BLaER1 (cell line): ENCODE data around the gene DLGAP5.

ENCODE experiments used
- H3K27ac ChIP-seq: shearing (Covaris generic); formaldehyde crosslinking; 2 replicates; pipeline ENCODE4 v1.8.1; 2022
- H3K27me3 ChIP-seq: shearing (Covaris generic); formaldehyde crosslinking; 2 replicates; pipeline ENCODE4 v1.8.1; 2022
- H3K36me3 ChIP-seq: shearing (Covaris generic); formaldehyde crosslinking; 2 replicates; pipeline ENCODE4 v1.8.1; 2022
- H3K4me1 ChIP-seq: shearing (Covaris generic); formaldehyde crosslinking; 2 replicates; pipeline ENCODE4 v1.8.1; 2022
- H3K4me2 ChIP-seq: shearing (Covaris generic); formaldehyde crosslinking; 2 replicates; pipeline ENCODE4 v1.8.1; 2022
- H3K4me3 ChIP-seq: shearing (Covaris generic); formaldehyde crosslinking; 2 replicates; pipeline ENCODE4 v1.8.1; 2022
- H3K9ac ChIP-seq: shearing (Covaris generic); formaldehyde crosslinking; 2 replicates; pipeline ENCODE4 v1.8.1; 2022
- H3K9me3 ChIP-seq: shearing (Covaris generic); formaldehyde crosslinking; 2 replicates; pipeline ENCODE4 v1.8.1; 2022
- H4K20me1 ChIP-seq: shearing (Covaris generic); formaldehyde crosslinking; 2 replicates; pipeline ENCODE4 v1.8.1; 2022
- Cebpa-rat ChIP-seq: shearing (Covaris generic); IDR thresholded peaks from 2 replicates; pipeline ENCODE4 v1.8.1; 2022

The DLGAP5 gene

DNA sequence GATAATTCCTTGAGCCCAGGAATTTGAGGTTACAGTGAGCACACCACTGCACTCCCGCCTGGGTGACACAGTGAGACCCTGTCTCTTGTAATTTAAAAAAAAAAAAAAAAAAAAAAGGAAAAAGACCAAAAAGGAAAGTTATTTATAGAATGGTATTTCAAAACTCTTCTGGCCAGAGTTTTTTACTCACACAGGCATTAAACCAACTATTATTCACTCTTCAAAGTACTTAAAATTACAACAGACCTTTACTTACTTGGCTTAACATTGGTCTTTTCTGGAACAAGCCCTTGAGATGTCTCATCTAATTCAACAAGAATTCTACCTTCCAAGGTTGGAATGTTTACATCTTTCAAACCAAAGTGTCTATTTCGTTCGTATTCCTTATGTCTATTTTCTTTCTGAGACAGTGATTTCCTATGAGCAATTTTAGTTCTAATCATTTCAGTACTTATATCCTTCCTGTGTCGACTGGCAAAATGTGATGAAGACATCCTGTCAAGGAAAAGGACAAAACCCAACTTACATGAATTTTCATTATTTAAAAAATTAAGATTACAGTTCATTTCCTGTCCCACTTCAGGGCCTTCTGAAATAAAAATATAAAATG, 2.6 kb downstream of the DLGAP5 start:
- Histone ChIP-seq H4K20me1 (no peaks in the 10 kb centered on the region), H3K4me1 (peaks cover 42% of the 10 kb centered on the region), H3K36me3 (peaks cover 49% of the 10 kb centered on the region), H3K4me2 (peak overlapping the region; percentile 93), H3K9me3 (no peaks in the 10 kb centered on the region), H3K27me3 (no peaks in the 10 kb centered on the region), H3K9ac (no peak overlapping the region), H3K27ac (no peak overlapping the region), H3K4me3 (peak overlapping the region; percentile 81; the same call in 1 of the 2 replicates)
- TF ChIP-seq Cebpa-rat: no peak

DNA sequence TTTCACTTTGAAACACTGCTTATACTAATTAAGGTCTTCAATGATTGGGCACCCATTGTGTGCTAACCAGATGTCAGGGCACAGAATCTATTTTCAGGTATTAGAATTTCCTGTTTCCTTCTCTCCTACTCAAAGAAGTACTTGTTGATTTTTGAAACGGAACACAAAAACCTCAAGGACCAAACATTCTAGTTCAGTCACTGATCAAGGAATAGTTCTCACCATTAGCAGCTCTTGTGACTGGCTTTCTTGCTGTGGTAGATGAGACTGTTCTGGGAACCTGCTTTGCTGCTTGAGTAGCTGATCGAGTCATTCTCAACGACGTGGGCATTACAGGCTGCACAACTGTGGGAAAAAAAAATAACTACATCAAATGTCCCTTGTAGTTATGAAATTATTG, 11.0 kb downstream of the DLGAP5 start:
- H3K36me3 ChIP-seq: peaks cover 92% of the 10 kb centered on the region
- peak overlapping the region; percentile 51; the same call in 1 of the 2 replicates for H3K9ac ChIP-seq
- H3K9me3 ChIP-seq: no peaks in the 10 kb centered on the region
- peak overlapping the region; percentile 61 for H3K27ac ChIP-seq
- peaks cover 52% of the 10 kb centered on the region for H3K4me1 ChIP-seq
- H3K27me3 ChIP-seq: no peaks in the 10 kb centered on the region
- H4K20me1 ChIP-seq: no peaks in the 10 kb centered on the region
- TF ChIP-seq Cebpa-rat: no peak
- H3K4me3 ChIP-seq: peak overlapping the region; percentile 14; the same call in 1 of the 2 replicates
- peak overlapping the region; percentile 75 for H3K4me2 ChIP-seq

DNA sequence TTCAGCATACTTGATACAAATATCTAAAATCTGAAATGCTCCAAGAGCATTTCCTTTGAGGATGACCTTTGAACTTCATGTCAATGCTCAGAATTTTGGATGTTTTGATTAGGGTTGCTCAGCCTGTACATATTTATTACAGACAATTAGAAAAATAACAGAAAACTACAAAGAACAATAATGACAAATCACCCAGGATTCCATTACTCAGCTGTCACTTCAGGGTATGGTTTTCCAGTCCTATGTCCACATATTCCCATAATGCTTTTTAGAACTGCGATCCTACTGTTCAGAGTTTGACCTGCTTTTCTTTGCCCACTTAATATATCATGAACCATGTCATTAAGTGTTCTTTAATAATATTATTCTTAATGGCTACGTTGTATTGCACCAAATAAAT, 11.4 kb downstream of the DLGAP5 start:
- no peak for TF ChIP-seq Cebpa-rat
- Histone ChIP-seq H3K27ac (peak overlapping the region; percentile 61; the same call in 1 of the 2 replicates), H3K9ac (no peak overlapping the region; the same call in 1 of the 2 replicates), H3K9me3 (no peaks in the 10 kb centered on the region), H3K4me2 (peak overlapping the region; percentile 75), H3K4me1 (peaks cover 52% of the 10 kb centered on the region), H3K36me3 (peaks cover 92% of the 10 kb centered on the region), H3K4me3 (no peak overlapping the region), H4K20me1 (no peaks in the 10 kb centered on the region), H3K27me3 (no peaks in the 10 kb centered on the region)

DNA sequence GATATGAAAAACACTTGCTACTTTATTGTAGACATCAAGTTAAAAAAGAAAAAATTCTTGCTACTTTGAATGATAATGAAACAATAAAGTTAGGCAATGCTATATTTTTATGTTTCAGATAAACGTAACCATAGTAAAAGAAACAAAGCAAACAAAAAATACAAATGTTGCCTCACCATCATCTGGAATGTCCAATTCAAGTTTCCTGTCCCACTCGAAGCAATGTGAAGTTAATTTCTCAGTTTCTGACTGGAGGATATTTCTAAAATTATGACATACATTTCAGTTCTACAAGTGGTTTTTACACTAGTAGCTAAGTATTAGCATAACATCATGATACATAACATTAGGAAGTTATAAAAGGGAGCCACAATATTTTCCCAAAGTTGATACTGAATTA, 20.9 kb downstream of the DLGAP5 start:
- H3K4me2 ChIP-seq: no peak overlapping the region
- no peak for TF ChIP-seq Cebpa-rat
- H3K4me3 ChIP-seq: no peak overlapping the region
- H3K36me3 ChIP-seq: peaks cover 93% of the 10 kb centered on the region
- H3K27ac ChIP-seq: no peak overlapping the region
- no peaks in the 10 kb centered on the region for H3K4me1 ChIP-seq
- no peaks in the 10 kb centered on the region for H4K20me1 ChIP-seq
- no peaks in the 10 kb centered on the region for H3K27me3 ChIP-seq
- no peak overlapping the region for H3K9ac ChIP-seq
- H3K9me3 ChIP-seq: no peaks in the 10 kb centered on the region

DNA sequence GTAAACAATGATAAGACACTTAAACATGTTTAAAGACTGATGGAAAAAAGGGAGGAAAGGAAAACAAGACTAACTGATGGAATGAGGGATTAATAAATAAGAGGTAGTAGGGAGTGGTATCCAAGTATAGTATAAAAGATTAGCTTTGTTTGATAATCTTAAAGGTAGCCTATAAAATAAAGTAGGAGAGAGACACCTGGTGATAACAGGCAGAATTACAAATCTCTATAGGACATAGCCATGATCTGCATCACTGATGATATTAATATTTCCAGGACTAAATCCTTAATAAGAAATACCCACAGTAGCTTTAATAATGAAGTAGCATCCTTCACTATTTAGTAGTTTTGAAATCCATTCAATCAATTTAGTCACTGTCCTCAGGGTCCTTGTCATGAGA, 30.4 kb downstream of the DLGAP5 start:
- Histone ChIP-seq H3K36me3 (peaks cover 85% of the 10 kb centered on the region), H4K20me1 (no peaks in the 10 kb centered on the region), H3K9me3 (no peaks in the 10 kb centered on the region), H3K4me1 (no peaks in the 10 kb centered on the region), H3K4me3 (no peak overlapping the region), H3K9ac (no peak overlapping the region), H3K27ac (no peak overlapping the region), H3K4me2 (no peak overlapping the region), H3K27me3 (no peaks in the 10 kb centered on the region)
- TF ChIP-seq Cebpa-rat: no peak

GRCh38 chr14:55158412-55158811, 33.0 kb downstream of the DLGAP5 start:
- Histone ChIP-seq H3K27me3 (no peaks in the 10 kb centered on the region), H3K27ac (no peak overlapping the region), H3K36me3 (peaks cover 87% of the 10 kb centered on the region), H4K20me1 (no peaks in the 10 kb centered on the region), H3K9me3 (no peaks in the 10 kb centered on the region), H3K4me1 (no peaks in the 10 kb centered on the region), H3K4me2 (no peak overlapping the region), H3K4me3 (no peak overlapping the region), H3K9ac (no peak overlapping the region)
- TF ChIP-seq Cebpa-rat: no peak

DNA sequence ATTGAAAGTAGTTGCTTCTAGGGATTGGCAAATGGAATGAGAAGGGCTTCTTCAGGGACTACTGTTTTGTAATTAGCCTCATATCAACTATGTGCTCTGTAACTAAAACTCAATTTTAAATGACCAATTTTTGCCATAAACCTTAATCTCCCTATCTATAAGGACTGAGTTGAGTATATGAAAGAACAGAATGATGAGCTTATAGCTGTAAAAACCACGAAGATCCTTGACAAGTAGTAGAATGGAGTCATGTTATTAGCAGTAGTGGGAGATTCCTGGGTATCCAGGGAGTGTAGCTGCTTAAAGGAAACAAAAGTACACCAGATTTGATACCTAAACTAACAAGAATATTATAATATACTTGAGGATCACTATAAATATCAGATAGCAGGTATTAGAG, 34.3 kb downstream of the DLGAP5 start:
- no peak overlapping the region for H3K9ac ChIP-seq
- no peaks in the 10 kb centered on the region for H3K9me3 ChIP-seq
- no peak overlapping the region for H3K4me3 ChIP-seq
- H3K4me2 ChIP-seq: no peak overlapping the region
- peaks cover 92% of the 10 kb centered on the region for H3K36me3 ChIP-seq
- TF ChIP-seq Cebpa-rat: no peak
- no peak overlapping the region for H3K27ac ChIP-seq
- H3K4me1 ChIP-seq: no peaks in the 10 kb centered on the region
- H3K27me3 ChIP-seq: no peaks in the 10 kb centered on the region
- no peaks in the 10 kb centered on the region for H4K20me1 ChIP-seq

DNA sequence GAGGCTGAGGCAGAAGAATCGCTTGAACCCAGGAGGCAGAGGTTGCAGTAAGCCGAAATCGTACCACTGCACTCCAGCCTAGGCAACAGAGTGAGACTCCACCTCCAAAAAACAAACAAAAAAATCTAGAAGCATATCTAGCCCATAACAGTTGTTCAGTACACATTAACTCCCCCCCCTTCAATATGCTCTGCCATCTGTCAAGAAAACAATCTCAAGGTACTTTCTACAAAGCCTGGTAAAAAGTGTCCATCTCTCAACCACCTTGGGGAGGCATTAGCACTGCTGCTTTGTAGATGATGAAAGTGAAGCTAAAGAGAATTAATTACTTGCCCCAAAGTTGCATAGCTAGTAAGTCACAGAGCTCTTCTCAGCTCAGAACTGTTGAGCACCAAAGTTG, 37.4 kb downstream of the DLGAP5 start:
- no peak for TF ChIP-seq Cebpa-rat
- Histone ChIP-seq H3K9ac (no peak overlapping the region), H3K27me3 (no peaks in the 10 kb centered on the region), H3K4me1 (no peaks in the 10 kb centered on the region), H3K9me3 (no peaks in the 10 kb centered on the region), H3K36me3 (peaks cover 95% of the 10 kb centered on the region), H3K27ac (no peak overlapping the region), H3K4me3 (no peak overlapping the region), H4K20me1 (no peaks in the 10 kb centered on the region), H3K4me2 (no peak overlapping the region)

- Histone ChIP-seq H3K4me3 (no peak overlapping the region), H3K9me3 (no peaks in the 10 kb centered on the region), H3K27me3 (no peaks in the 10 kb centered on the region), H3K9ac (no peak overlapping the region), H4K20me1 (no peaks in the 10 kb centered on the region), H3K4me2 (no peak overlapping the region), H3K4me1 (no peaks in the 10 kb centered on the region), H3K36me3 (peaks cover 97% of the 10 kb centered on the region), H3K27ac (no peak overlapping the region)
- TF ChIP-seq Cebpa-rat: no peak
These were observed 39.2 kb downstream of the DLGAP5 start for GRCh38 chr14:55152052-55152753.

GRCh38 chr14:55151601-55152000, 39.8 kb downstream of the DLGAP5 start:
- H3K36me3 ChIP-seq: peaks cover 97% of the 10 kb centered on the region
- H3K27ac ChIP-seq: no peak overlapping the region
- no peaks in the 10 kb centered on the region for H4K20me1 ChIP-seq
- no peaks in the 10 kb centered on the region for H3K27me3 ChIP-seq
- H3K4me3 ChIP-seq: no peak overlapping the region
- H3K9me3 ChIP-seq: no peaks in the 10 kb centered on the region
- no peak for TF ChIP-seq Cebpa-rat
- H3K9ac ChIP-seq: no peak overlapping the region
- H3K4me2 ChIP-seq: no peak overlapping the region
- H3K4me1 ChIP-seq: no peaks in the 10 kb centered on the region
